Keratinocyte (primary cell): Measurements from ENCODE around the gene NLRP3. TPM values are rescaled to one million over a fixed set of nuclear protein-coding genes. Genes with fewer than 3 reads are reported as not detected.

Experiments used
- DNase-seq: peaks from one replicate; pipeline ENCODE4 v3.0.0-alpha.2; 2011; ENCODE audit warnings: low read depth, missing footprints, low spot score
- FAIRE-seq: peaks from 2 replicates; lab custom pipeline; 2011; peaks lifted over from hg19 to GRCh38; lab: Jason Lieb, UNC
- H2AFZ ChIP-seq: 2 replicates; pipeline ENCODE4 v1.6.0; 2012; ENCODE audit warnings: low read length, control low read depth, inconsistent platforms; ENCODE audit not compliant: control insufficient read depth
- H3K27ac ChIP-seq: 2 replicates; pipeline ENCODE4 v1.5.1; 2011; ENCODE audit warnings: low read length; ENCODE audit not compliant: control insufficient read depth, insufficient read depth
- H3K27me3 ChIP-seq: 3 replicates; pipeline ENCODE4 v1.6.0; 2011; ENCODE audit warnings: low read length; ENCODE audit not compliant: control insufficient read depth, insufficient read depth; ENCODE audit errors: extremely low read depth
- H3K36me3 ChIP-seq, 2 experiments: 2 replicates in 1 of 2; 3 replicates in 1 of 2; pipeline ENCODE4 v1.5.1; 2011; ENCODE audit warnings: low read length in 2 of 2, mild to moderate bottlenecking in 1 of 2; ENCODE audit not compliant: control insufficient read depth in 2 of 2, insufficient read depth in 2 of 2; ENCODE audit errors: extremely low read depth in 1 of 2
- H3K4me1 ChIP-seq: 3 replicates; pipeline ENCODE4 v1.5.1; 2011; ENCODE audit warnings: low read length; ENCODE audit not compliant: control insufficient read depth, insufficient read depth; ENCODE audit errors: extremely low read depth
- H3K4me2 ChIP-seq: 3 replicates; pipeline ENCODE4 v1.6.0; 2011; ENCODE audit warnings: low read depth, low read length; ENCODE audit not compliant: control insufficient read depth, insufficient read depth; ENCODE audit errors: extremely low read depth
- H3K4me3 ChIP-seq, 3 experiments: fragments of 200-600 bp in 1 of 3; sonication (generic) in 1 of 3; 2 replicates in 2 of 3; 3 replicates in 1 of 3; pipeline ENCODE4 v1.5.1; 2011 to 2016; ENCODE audit warnings: low read length in 3 of 3, mild to moderate bottlenecking in 3 of 3, control low read depth in 2 of 3, inconsistent platforms in 1 of 3, low read depth in 1 of 3, mixed read lengths in 1 of 3, mixed run types in 1 of 3, moderate library complexity in 1 of 3; ENCODE audit not compliant: control insufficient read depth in 2 of 3, insufficient read depth in 2 of 3; ENCODE audit errors: extremely low read depth in 1 of 3
- H3K79me2 ChIP-seq: 2 replicates; pipeline ENCODE4 v1.6.0; 2012; ENCODE audit warnings: low read length; ENCODE audit not compliant: control insufficient read depth, insufficient read depth
- H3K9ac ChIP-seq: 3 replicates; pipeline ENCODE4 v1.6.0; 2011; ENCODE audit warnings: low read length; ENCODE audit not compliant: control insufficient read depth, insufficient read depth; ENCODE audit errors: extremely low read depth
- H3K9me1 ChIP-seq: 3 replicates; pipeline ENCODE4 v1.6.0; 2011; ENCODE audit warnings: low read length; ENCODE audit not compliant: control insufficient read depth, insufficient read depth; ENCODE audit errors: extremely low read depth
- H3K9me3 ChIP-seq: 2 replicates; pipeline ENCODE4 v1.5.1; 2012; ENCODE audit warnings: low read depth, low read length; ENCODE audit not compliant: control insufficient read depth
- H4K20me1 ChIP-seq: 3 replicates; pipeline ENCODE4 v1.6.0; 2011; ENCODE audit warnings: low read length; ENCODE audit not compliant: control insufficient read depth, insufficient read depth; ENCODE audit errors: extremely low read depth
- EZH2 ChIP-seq: IDR thresholded peaks from one replicate; pipeline ENCODE4 v1.6.1; 2012; ENCODE audit warnings: inconsistent platforms, mild to moderate bottlenecking, low read length, moderate library complexity
- dilution Hi-C: fragments of 300-500 bp; cut with MboI; formaldehyde crosslinking; loops from one replicate; pipeline ENCODE4 v1.7.0; 2020; ENCODE audit warnings: low sequenced_read_pairs; ENCODE audit not compliant: extremely low pct_ligation_motif_present
- polyA plus RNA-seq, 5 experiments: library from polyadenylated mRNA; depleted of rRNA in 3 of 5; stranded (reverse) in 3 of 5; stranded (forward) in 1 of 5; unstranded in 1 of 5; fragments of >200 nt; gene quantifications; 1 replicate in 1 of 5; 2 replicates in 3 of 5; 3 replicates in 1 of 5; pipeline versions ENCODE4 v1.2.1 to v1.2.3, GENCODE V29; 2011 to 2012; ENCODE audit warnings: missing spikeins in 2 of 5, low read depth in 1 of 5, low replicate concordance in 1 of 5
- TF ChIP-seq, protein P1 (sequence below), 3 experiments: IDR thresholded peaks in 1 of 3; conservative IDR thresholded peaks in 1 of 3; optimal IDR thresholded peaks in 1 of 3; 2 replicates in 2 of 3; 3 replicates in 1 of 3; pipeline versions ENCODE3 to v1.5.1; 2011; ENCODE audit warnings: low read length in 3 of 3, mild to moderate bottlenecking in 3 of 3, moderate library complexity in 2 of 3, control low read depth in 1 of 3, inconsistent platforms in 1 of 3; ENCODE audit not compliant: insufficient read depth in 2 of 3; ENCODE audit errors: extremely low read depth in 1 of 3

The NLRP3 gene
- polyA plus RNA-seq, 1 donor (not counting 4 experiments of a cell fraction or from before 2014, with no cell fraction given): 0.03 TPM

DNA sequence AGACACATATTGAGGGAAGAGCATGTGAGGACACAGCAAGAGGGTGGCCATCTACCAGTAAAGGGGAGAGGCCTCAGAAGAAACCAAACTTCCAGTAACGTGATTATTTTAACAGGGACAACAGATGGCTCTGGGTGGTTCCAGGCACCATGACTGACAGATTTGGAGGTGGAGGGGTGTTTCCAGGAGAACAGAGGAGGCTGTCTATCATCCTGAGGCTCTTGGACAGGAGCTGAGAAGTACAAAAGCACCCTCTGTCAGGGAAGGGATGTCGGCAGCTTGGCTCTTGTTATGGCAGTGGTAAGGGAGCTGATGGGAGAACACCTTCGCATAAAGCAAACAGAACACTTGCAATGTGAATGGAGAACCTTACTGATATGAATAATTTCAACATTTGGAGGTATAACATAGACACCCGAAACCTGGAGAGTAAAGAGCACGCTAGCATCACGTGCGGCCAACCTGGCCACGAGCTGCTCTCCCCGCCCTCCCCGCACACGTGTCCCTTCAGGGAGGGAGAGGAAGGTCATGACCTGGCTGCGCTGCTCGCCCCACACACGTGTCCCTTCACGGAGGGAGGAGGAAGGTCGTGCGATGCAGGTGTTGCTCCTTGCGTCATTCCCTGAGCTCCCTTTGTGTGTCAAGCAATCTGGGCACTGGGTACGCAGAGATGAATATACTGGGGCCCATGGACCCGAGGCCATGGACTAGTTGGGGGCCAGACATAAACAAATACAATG, 37.5 kb upstream of the NLRP3 start:
- DNase-seq: no peak
- Histone ChIP-seq H3K4me1 (no peaks in the 10 kb centered on the region), H3K9me3 (no peaks in the 10 kb centered on the region), H3K27ac (no peak overlapping the region), H3K4me3 (no peak overlapping the region), H3K9me1 (no peaks in the 10 kb centered on the region), H2AFZ (no peak overlapping the region), H4K20me1 (no peaks in the 10 kb centered on the region), H3K27me3 (no peaks in the 10 kb centered on the region), H3K36me3 (no peaks in the 10 kb centered on the region), H3K79me2 (no peaks in the 10 kb centered on the region), H3K9ac (no peak overlapping the region), H3K4me2 (no peak overlapping the region)
- FAIRE-seq: no peak
- dilution Hi-C loops: no loop called here
- TF ChIP-seq EZH2: no peak
- TF ChIP-seq, protein P1, sequence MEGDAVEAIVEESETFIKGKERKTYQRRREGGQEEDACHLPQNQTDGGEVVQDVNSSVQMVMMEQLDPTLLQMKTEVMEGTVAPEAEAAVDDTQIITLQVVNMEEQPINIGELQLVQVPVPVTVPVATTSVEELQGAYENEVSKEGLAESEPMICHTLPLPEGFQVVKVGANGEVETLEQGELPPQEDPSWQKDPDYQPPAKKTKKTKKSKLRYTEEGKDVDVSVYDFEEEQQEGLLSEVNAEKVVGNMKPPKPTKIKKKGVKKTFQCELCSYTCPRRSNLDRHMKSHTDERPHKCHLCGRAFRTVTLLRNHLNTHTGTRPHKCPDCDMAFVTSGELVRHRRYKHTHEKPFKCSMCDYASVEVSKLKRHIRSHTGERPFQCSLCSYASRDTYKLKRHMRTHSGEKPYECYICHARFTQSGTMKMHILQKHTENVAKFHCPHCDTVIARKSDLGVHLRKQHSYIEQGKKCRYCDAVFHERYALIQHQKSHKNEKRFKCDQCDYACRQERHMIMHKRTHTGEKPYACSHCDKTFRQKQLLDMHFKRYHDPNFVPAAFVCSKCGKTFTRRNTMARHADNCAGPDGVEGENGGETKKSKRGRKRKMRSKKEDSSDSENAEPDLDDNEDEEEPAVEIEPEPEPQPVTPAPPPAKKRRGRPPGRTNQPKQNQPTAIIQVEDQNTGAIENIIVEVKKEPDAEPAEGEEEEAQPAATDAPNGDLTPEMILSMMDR (optimal IDR thresholded peaks at IDR 0.05 in 1 of 3, IDR thresholded peaks at IDR 0.05 in 1 of 3, conservative IDR thresholded peaks at IDR 0.05 in 1 of 3; ENCODE audit: extremely low read depth in 1 of 3, insufficient read depth in 2 of 3, low read length in 3 of 3): no peak

DNA sequence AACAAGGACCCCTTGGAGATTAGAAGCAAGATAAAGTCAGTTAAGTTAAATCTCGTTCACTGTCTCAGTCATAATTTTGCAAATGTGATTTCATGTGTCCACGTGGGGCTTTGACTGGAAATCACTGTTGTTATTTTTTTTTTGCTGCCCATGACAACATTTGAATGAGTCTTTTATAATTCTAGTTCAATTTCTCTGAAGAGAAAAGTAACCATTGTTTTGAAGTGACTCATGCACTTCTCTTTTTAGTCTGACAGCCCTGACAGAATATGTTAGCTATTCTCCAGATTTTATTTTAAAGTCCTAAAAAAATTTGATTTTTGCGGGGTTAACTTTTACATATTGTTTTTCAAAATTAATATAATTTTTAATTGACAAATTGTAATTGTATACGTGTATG, 30.7 kb upstream of the NLRP3 start:
- Histone ChIP-seq H3K4me2 (no peak overlapping the region), H3K4me1 (no peaks in the 10 kb centered on the region), H4K20me1 (no peaks in the 10 kb centered on the region), H3K27ac (no peak overlapping the region), H3K27me3 (no peaks in the 10 kb centered on the region), H2AFZ (no peak overlapping the region), H3K4me3 (no peak overlapping the region), H3K79me2 (no peaks in the 10 kb centered on the region), H3K9ac (no peak overlapping the region), H3K36me3 (no peaks in the 10 kb centered on the region), H3K9me3 (no peaks in the 10 kb centered on the region), H3K9me1 (no peaks in the 10 kb centered on the region)
- DNase-seq: no peak
- dilution Hi-C loops: no loop called here
- no peak for TF ChIP-seq EZH2
- TF ChIP-seq, protein P1 (optimal IDR thresholded peaks at IDR 0.05 in 1 of 3, IDR thresholded peaks at IDR 0.05 in 1 of 3, conservative IDR thresholded peaks at IDR 0.05 in 1 of 3; ENCODE audit: extremely low read depth in 1 of 3, insufficient read depth in 2 of 3, low read length in 3 of 3): no peak
- FAIRE-seq: no peak
